Measurements from ENCODE around the gene REN.

Gene REN

GRCh38 chr1:204106825-204107224 lies 59.3 kb downstream of the REN start:
- DNase-seq = no peak

DNA sequence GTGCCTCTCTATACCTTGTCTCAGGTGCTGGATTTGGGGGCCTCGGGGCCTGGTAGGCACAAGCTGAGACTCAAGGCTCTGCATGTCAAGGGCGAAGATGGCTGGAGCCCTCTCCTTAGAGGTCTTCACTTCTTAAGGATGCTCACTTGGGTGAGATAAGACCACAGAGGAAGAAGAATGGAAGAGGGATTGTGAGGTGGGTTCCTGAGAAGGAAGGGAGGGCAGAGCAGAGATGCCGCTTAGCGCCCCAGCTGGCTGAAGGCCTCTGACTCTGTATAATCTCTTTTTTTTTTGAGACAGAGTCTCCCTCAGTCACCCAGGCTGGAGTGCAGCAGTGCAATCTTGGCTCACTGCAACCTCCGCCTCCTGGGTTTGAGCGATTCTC lies 61.0 kb downstream of the REN start:
- no peak for DNase-seq

Measured in activated CD4-positive, CD25-positive, alpha-beta regulatory T cell treated with anti-CD3 and anti-CD28 coated beads, Interleukin-2, amount 50 U/mL, for 72 hours (primary cell).